ENCODE measurements around the gene PI16.

- no peak for TF ChIP-seq CTCF (IDR thresholded peaks at IDR 0.05)
- no peak for TF ChIP-seq POLR2AphosphoS5 (IDR thresholded peaks at IDR 0.05)
These were observed 19.6 kb upstream of the PI16 start for GRCh38 chr6:36934901-36935300.
